HG03159 (cell line): ENCODE data around the gene DCAF6.

Source experiments
- ATAC-seq: cut with Tn5 transposase; IDR thresholded peaks from one replicate; pipeline ENCODE4 v1.9.1; 2021; ENCODE audit warnings: mild to moderate bottlenecking, moderate library complexity; ENCODE audit not compliant: unreplicated experiment

Gene DCAF6

DNA sequence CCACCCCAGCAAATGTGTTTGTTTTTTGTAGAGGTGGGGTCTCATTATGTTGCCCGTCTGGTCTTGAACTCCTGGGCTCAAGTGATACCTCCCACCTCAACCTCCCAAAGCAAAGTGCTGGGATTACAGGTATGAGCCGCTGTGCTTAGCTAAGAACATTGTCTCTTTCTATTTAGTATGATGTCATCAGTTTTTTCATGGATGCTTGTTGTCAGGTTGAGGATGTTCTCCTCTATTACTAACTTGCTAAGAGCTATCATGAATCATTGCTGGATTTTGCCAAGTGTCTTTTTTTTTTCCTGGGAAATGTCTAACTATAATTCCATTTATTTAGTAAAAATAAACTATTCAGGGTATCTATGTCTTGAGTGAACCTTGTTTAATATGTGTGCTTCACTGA is 19.4 kb downstream of the DCAF6 start:
- no peak for ATAC-seq

DNA sequence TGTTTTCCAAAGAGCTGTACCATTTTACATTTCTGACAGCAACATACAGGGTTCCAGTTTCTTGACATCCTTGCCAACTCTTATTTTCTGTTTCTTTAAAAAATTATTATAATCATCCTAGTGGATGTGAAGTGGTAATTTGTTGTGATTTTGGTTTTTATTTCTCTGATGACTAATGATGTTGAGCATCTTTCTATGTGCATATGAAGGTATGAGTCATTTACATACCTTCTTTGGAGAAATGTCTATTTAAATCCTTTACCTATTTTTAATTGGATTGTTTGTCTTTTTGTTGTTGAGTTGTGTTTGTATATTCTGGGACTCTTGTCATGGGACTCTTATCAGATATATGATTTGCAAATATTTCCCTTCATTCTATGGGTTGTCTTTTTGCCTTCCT is 21.2 kb downstream of the DCAF6 start:
- ATAC-seq = no peak

DNA sequence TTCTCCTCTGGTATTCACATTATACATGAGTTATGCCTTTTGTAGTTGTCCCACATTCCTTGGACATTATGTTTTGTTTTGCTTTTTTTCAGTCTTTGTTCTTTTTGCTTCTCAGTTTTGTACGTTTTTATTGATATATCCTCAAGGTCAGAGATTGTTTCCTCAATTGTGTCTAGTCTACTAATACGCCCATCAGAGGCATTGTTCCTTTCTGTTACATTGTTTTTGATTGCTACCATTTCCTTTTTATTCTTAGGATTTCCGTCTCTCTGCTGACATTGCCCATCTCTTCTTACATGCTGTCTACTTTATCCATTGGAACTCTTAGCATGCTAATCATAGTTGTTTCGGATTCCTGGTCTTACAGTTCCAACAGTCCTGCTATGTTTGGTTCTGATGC is 28.2 kb downstream of the DCAF6 start:
- no peak for ATAC-seq

DNA sequence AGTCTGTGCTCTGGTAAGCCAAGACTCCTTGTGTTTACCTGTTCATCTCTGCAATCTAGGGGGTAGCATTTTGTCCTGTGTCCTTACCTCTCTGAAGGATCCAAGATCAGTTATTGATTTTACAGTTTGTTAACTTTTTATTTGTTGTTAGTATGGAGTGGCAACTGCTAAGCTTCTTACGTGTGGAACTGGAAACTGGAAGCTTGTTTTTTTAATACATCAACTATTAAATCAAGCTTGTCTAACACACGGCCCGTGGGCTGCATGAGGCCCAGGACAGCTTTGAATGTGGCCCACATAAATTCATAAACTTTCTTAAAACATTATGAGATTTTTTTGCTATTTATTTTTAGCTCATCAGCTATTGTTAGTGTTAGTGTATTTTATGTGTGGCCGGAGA is 29.6 kb downstream of the DCAF6 start:
- no peak for ATAC-seq

DNA sequence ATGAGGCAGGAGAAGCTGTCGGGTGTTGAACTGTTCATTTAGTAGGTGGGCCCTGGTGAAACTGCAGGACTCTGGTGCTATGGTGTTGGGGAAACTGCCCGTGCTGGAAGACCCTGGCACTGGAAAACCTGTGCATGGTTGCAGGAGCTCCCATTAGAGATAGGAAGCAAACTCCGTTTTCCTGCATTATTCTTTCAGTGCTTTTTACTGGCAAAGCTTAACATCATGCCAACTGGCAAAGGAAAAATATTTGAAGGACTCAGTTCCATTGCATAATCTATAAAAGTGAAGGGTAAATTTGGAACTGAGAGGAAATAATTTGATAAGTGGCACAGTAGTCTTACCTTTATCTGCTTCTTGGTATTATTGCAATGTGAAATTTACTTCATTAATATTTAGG is 32.1 kb downstream of the DCAF6 start:
- no peak for ATAC-seq

DNA sequence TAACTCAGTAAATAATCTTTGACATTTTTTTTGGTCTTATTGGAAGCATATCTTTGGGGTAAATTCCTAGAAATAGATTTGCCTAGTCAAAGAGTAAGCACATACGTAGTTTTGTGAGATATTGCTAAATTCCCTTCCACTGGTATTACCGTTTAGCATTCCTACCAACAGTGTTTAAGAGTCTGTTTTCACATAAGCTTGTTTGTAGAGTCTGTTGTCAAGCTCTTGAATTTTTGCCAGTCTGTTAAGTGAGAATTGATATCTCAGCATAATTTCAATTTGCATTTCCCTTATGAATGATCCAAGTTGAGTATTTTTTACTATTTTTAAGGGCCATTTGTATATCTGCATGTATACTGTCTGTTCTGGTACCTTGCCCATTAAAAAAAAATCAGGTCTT is 37.3 kb downstream of the DCAF6 start:
- no peak for ATAC-seq

DNA sequence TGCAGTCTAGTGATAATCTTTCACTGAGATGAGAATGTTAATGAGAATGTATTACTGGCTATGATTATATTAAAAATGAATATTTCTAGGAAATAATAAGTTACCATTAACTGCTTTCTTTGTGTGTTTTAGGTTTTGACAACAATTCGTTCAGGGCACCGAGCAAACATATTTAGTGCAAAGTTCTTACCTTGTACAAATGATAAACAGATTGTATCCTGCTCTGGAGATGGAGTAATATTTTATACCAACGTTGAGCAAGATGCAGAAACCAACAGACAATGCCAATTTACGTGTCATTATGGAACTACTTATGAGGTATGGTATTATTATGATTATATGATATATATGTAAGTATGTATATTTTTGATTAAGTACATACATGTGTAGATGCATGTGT is 38.2 kb downstream of the DCAF6 start:
- ATAC-seq = no peak

DNA sequence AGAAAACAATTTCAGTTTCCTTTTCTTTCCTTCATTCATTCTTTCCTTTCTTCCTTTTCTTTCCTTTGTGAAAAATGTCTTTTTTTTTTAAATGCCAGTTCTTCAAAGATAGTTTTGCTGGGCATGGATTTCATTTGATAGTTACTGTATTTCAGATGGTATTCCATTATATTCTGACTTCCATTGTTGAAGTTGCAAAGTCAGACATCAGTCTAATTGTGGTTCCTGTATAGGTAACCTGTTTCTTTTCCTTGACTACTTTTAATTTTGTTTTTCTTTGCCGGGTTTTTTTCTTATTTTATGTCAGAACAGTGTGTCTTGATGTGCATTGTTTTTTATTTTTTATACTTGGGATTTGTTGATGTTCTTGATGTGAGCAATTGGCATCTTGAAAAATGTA is 40.8 kb downstream of the DCAF6 start:
- ATAC-seq = no peak

DNA sequence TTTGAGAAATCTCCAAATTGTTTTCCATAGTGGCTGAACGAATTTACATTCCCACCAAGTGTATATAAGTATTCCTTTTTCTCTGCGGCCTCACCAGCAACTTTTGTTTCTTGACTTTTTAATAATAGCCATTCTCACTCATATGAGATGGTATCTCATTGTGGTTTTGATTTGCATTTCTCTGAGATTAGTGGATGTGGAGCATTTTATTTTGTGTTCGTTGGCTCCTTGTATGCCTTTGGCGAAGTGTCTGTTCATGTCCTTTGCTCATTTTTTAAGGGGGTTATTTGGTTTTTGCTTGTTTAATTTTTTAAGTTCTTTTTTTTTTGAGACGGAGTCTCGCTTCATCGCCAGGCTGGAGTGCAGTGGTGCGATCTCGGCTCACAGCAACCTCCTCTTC is 45.5 kb downstream of the DCAF6 start:
- no peak for ATAC-seq

DNA sequence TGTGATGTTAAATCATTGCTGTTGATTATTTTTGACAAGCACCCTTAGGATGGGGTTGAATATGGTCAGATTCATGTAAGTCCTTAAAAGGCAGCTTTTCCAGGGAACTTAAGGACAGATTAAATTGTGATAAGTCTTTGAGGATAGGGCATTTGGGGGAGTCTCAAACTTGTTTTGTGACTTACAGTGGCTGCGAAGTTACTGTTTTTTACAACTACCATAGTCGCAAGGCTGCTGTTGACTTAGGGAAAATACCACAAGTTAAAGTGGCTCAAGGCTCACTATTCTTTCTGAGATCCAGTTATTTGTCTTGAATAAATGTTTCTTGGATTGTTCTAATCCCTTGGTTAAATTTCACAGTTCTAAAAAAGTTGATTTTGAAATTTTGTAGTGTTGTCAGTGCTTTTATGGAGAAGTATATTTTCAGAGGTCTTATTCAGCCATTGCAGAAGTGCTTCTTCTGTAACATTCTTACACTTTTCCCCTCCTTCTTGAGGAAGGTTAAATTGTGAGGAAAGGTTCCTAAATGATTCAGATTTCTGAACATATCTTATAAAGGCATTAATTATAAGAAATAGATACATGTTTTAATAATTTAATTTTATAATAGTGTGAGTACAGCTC is 47.4 kb downstream of the DCAF6 start:
- ATAC-seq = no peak

DNA sequence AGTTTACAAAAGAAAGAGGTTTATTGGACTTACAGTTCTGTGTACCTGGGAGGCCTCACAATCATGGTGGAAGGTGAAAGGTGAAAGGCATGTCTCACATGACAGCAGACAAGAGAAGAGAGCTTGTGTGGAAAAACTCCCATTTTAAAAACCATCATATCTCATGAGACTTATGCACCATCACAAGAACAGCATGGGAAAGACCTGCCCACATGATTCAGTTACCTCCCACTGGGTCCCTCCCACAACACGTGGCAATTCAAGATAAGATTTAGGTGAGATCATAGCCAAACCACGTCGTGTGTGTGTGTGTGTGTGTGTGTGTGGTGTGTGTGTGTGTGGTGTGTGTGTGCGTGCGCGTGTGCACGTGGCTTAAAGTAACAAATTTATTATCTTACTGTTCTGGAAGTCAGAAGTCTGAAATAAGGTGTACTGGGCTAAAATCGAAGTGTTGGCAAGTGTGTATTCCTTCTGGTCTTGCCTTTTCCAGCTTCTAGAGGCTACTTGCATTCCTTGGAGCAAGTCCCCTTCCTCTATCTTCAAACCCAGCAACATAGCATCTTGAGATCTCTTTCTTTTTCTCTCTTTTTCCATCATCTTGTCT is 48.5 kb downstream of the DCAF6 start:
- no peak for ATAC-seq

DNA sequence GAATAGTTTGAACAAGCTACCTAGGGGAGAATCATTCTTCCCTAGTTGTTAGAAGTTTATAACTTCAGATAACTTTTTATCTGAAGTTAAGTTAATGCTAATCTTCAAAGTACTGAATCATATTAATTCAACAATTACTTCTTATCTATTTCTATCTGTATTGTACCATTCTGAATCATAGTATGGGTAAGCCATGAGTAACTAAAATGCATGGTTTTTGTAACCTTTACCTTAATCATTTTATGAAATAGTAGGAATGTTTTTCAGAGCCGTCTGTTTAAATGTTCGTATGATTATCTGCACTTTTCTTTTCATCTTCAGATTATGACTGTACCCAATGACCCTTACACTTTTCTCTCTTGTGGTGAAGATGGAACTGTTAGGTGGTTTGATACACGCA is 50.7 kb downstream of the DCAF6 start:
- no peak for ATAC-seq

DNA sequence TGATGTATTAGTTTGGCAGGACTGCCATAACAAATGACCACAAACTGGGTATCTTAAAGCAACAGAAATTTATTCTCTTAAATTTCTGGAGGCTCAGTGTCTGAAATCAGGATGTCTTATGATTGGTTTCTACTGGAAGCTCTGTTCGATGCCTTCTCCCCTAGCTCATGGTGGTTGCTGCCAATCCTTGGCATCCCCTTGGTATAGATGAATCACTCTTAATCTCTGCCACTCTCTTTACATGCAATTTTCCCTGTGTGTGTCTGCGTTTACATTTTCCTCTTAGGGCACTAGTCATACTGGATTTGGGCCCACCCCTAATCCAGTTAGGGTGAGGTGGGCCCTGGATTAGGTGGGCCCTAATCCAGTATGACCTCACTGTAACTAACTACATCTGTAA is 55.1 kb downstream of the DCAF6 start:
- no peak for ATAC-seq

DNA sequence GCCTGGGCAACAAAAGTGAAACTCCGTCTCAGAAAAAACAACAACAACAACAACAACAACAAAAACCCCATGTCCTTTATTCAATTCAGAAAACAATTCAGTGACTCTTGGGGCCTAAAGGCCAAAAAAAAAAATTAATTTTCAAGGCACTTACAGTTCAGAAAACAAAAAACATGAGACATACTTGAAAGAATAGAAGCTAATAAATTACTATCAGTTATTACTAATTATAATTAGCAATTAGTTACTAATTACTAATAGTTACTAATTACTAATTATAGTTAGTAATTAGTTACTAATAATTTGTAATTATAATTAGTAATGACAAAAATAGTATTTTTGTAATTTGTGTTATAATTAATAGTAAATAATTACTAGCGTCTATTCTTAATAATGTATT is 57.2 kb downstream of the DCAF6 start:
- ATAC-seq = no peak

DNA sequence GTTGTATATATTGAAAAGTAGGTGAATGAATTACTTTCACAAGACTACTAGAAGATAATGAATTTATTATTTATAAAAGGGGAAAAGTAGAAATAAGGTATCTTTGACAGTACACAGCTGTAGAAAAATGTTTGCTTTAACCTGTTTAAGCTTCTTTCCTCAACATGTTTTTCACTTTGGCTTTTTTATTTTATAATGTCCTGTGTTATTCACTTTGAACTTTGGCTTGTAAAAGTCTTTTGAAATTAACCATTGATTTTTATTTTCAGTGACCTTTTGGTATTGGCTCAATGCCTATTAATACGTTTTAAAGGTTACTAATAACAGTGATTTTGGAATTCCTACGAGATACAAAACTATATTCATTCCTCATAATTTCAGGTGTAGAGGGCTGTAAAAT is 58.1 kb downstream of the DCAF6 start:
- ATAC-seq = no peak

DNA sequence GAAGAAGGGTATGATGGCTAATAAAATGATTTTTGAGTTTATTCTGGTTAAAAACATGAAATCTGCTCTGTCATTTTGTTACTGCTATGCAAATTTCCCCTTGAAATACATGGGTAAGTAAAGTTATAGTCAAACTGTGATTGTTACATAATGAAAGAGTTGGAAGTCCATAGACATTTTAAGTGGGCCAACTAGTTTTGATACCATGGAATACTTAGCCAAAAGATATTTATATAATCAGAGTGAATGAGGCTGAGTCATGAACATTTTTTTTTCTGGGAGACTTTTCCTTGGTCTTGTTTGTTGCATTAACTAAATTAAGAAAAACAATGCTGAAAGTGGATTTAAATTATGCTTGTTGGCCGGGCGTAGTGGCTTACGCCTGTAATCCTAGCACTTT is 58.6 kb downstream of the DCAF6 start:
- no peak for ATAC-seq

DNA sequence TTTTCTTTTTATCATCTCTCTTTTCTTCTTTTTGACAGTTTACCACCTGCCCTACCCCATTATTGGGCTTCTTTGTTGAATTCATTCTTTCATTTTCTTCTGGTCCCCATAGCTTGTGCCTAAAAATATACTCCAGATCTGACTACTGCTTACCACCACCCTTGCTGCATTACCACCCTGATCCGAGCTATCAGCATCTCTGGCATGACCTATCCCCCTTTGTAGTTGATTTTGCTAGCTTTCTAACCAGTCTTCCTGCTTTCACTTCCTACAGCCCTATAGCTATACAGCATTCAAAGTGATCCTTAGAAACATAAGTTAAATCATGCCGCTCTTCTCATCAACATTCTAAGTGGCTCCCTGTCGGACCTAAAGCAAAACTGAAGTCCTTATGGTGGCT is 59.8 kb downstream of the DCAF6 start:
- ATAC-seq = no peak

DNA sequence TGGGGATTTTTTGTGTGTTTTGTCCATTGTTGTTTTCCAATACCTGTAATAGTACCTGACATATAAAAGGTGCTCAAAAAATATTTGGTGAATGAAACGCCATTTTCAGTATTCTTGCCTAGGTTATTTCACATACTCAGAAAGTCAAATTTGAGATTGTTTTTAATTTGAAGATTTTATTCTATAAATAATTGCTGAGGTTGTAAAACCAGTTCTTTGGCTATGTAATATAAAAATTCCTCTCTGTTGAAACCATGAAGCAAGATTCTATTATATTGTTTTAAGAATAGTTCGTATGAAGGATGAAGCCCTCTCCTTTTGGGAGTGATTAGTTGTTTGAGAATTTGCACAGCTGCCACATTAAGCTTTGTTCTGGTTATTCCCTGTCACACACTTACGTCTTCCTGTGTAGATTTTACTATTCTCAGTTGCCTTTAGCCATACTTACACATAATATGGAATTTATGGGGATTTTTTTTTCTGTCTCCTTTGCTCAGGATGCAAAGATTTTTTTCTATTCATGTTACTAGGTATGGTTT is 60.6 kb downstream of the DCAF6 start:
- no peak for ATAC-seq

DNA sequence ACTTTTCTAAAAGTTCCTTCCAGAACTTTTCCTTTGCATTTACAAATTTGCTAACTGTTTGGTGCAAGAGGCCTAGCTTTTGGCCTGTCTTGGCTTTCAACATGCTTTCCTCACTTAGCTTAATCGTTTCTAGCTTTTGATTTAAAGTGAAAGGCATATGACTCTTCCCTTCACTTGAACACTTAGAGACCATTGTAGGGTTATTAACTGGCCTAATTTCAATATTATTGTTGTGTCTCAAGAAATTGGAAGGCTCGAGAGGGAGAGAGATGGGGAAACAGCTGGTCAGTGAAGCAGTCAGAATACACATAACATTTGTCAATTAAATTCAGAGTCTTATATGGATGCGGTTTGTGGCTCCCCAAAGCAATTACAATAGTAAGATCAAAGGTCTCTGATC is 63.4 kb downstream of the DCAF6 start:
- no peak for ATAC-seq

DNA sequence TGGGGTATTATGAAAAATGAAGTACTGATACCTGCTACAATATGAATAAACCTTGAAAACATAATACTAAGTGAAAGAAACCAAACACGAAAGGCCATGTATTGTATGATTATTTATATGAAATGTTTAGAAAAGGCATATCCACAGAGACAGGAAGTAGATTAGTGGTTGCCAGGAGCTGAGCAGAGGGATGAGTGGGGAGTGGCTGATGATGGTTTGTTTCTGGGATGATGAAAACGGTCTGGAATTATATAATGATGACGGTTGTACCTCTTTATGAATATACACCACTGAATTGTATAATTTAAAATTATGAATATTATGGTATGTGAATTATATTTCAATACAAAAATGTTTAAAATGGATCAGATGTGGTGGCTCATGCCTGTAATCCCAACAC is 64.2 kb downstream of the DCAF6 start:
- no peak for ATAC-seq

DNA sequence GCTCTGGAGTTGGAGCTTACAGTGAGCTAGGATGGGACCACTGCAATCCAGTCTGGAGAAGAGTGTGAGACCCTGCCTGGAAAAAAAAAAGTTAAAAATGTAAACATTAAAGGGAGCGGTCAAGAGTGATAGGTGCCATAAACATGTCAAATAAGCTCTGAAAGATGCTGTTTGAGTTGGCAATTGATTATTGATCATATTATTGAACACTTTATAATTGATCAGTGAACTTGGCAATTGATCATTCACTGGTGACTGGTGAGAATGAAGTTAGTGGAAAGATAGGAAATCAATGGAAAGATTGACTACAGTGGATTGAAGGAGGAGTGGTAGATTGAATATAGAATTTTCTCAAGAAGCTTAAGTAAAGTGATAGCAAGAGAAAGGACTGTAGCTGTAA is 64.7 kb downstream of the DCAF6 start:
- ATAC-seq = no peak

DNA sequence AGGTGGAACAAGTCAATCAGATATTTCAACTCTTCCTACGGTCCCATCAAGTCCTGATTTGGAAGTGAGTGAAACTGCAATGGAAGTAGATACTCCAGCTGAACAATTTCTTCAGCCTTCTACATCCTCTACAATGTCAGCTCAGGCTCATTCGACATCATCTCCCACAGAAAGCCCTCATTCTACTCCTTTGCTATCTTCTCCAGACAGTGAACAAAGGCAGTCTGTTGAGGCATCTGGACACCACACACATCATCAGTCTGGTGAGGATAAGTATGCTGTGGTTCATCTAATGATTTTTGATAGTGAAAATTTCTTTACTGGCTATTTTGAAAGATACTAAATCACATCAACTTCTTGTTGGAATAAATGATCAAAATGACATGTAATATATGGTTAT is 68.0 kb downstream of the DCAF6 start:
- no peak for ATAC-seq

DNA sequence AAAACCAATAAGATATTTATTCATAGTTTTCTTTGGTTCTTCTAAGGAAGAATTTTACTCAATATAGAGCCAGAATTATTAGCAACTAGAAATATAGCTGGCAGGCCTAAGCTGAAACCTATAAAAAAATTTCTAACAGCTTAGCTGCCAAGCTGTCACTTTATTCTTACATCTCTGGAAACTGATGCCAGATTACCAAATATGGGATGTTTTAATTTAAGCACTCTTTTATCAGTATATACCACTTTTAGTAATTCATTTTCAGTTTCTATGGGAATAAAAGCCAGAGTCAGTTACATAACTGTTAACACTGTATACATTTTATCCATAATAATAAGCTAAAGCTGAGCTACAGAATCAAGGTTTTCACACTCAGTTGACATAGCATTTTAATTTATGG is 69.0 kb downstream of the DCAF6 start:
- no peak for ATAC-seq
